Naive thymus-derived CD8-positive, alpha-beta T cell (primary cell): ENCODE measurements around the gene SLC25A14. TPM values are rescaled to one million over a fixed set of nuclear protein-coding genes. Genes with fewer than 3 reads are reported as not detected.
A peak's percentile ranks its signal among the peaks of the same experiment; 100 is the strongest.
"Not testable (repeated sequence)": the region's sequence is repeated elsewhere in the genome, so short reads cannot be mapped to it uniquely, and the experiment has no call there.

Experiments
- ATAC-seq, 2 donors: fragments of 150-1000 bp; cut with Tn5 transposase in 1 of 2; sonication (Bioruptor Pico), chemical (Tn5 transposase) in 1 of 2; 1 replicate in 1 of 2; 2 replicates in 1 of 2; pipeline ENCODE4 v1.10.0; 2021; ENCODE audit warnings: mild to moderate bottlenecking in 2 of 2, moderate library complexity in 2 of 2
- POLR2A ChIA-PET: fragments of 350-600 bp; sonication (Branson Sonifier 250); formaldehyde crosslinking; loops from one replicate; lab custom pipeline; 2021; ENCODE audit warnings: antibody characterized with exemption; lab: Charles Lee
- DNase-seq, 10 donors: peaks; one replicate each; pipeline versions ENCODE4 v3.0.0 to v3.0.0-alpha.2; 2020 to 2022
- H3K27ac Mint-ChIP-seq, 10 donors: one replicate each; pipeline ENCODE4 v1.8.0; 2020 to 2022; ENCODE audit warnings: mild to moderate bottlenecking in 10 of 10, mixed read lengths in 10 of 10, moderate library complexity in 4 of 10, inconsistent platforms in 1 of 10
- H3K27me3 Mint-ChIP-seq, 5 donors: one replicate each; pipeline ENCODE4 v1.8.0; 2021 to 2022; ENCODE audit warnings: mixed read lengths in 5 of 5
- H3K36me3 Mint-ChIP-seq, 3 donors: one replicate each; pipeline ENCODE4 v1.8.0; 2020 to 2022; ENCODE audit warnings: mixed read lengths in 3 of 3, mild to moderate bottlenecking in 2 of 3, inconsistent platforms in 1 of 3
- H3K4me1 Mint-ChIP-seq, 4 donors: one replicate each; pipeline ENCODE4 v1.8.0; 2021 to 2022; ENCODE audit warnings: mixed read lengths in 4 of 4
- H3K4me3 Mint-ChIP-seq, 10 donors: one replicate each; pipeline ENCODE4 v1.8.0; 2020 to 2022; ENCODE audit warnings: mild to moderate bottlenecking in 10 of 10, mixed read lengths in 10 of 10, moderate library complexity in 6 of 10, inconsistent platforms in 1 of 10
- H3K9me3 Mint-ChIP-seq, 9 donors: one replicate each; pipeline ENCODE4 v1.8.0; 2020 to 2022; ENCODE audit warnings: mixed read lengths in 9 of 9, mild to moderate bottlenecking in 3 of 9, inconsistent platforms in 1 of 9, moderate library complexity in 1 of 9
- polyA plus RNA-seq, 3 donors: library from polyadenylated mRNA; unstranded; fragments of 300-500 nt; fragmentation: Illumina TruSeq; gene quantifications; one replicate each; pipeline ENCODE4 v1.2.3, GENCODE V29; 2021
- total RNA-seq, 8 experiments: library from RNA in 2 of 8; stranded (reverse) in 2 of 8; gene quantifications; one replicate each; pipeline ENCODE4 v1.2.3 and lab custom pipeline; 2021 to 2026

SLC25A14 gene
- total RNA-seq, result 10 to 100 TPM; 14.5 to 15.3 TPM
- polyA plus RNA-seq, result 1 to 10 TPM; 3.9 to 7.3 (median 6.7) TPM
- total RNA-seq (lab: John Stamatoyannopoulos, UW), result 7.0 to 14.9 (median 9.7) reads per million in 6 experiments

DNA sequence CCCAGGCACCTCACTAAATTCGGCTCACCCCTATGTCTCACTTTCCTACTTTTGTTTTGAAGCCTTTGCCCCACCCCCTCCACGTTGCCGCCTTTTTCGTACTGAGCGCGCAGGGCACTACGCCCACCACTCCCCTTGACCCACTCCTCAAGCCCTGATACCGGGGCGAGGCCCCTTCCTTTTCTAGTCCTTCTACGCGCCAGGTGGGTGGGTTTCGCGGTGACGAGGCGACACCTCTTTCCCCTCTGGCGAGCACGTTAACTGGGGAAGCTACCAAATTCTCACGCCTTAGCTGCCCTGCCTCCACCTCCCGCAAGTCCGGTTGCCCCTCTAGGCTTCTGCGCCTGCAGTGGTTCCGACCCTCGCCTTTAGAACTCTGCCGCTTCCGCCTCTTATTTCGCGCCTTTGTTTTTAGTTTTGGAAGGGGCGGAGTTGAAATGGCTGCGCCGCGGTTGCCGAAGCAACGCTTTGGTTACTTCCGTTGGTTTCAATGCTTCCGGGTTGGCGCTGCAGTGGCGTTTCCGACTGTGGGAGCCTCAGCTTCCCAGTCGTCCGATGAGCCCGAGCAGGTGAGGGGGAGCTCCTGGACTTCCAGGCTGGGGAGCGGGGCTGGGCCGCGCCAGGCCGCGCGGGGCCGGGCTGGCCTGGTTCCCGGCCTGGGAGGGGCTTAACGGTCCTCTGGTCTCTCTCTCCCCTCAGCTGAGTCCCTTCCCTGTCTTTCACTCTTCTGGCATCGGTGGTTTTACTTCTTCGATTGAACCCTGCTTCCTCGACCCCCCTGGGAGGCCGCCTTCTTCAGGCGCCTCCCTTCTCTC is at the start of gene SLC25A14:
SLC25A14 (plus strand) TSS at position 512 of the 815 bp plus-strand sequence. CDS start 360 bp downstream, outside the sequence.
- peak; percentile 44 to 87 (median 72) for DNase-seq
- peak; percentile 88 to 90 for ATAC-seq
- Mint-ChIP-seq H3K4me3 (peak within 1 kb of the TSS; percentile 88 to 99 (median 96)), H3K36me3 (peaks cover 0 to under 1% (median 0%) of the 10 kb centered on the region in 3 donors), H3K27me3 (no peaks in the 10 kb centered on the region), H3K27ac (peak within 1 kb of the TSS; percentile 86 to 98 (median 95)), H3K9me3 (no peaks in the 10 kb centered on the region), H3K4me1 (peaks cover 16 to 26% (median 20%) of the 10 kb centered on the region in 4 donors)
- POLR2A ChIA-PET, result interaction anchor here (1.2 to 1.5 kb wide), 2 partner anchors 62 to 71 kb away, joined by 3 to 7 read pairs; partner anchors contain the start of genes RBMX2 and ZNF280C

DNA sequence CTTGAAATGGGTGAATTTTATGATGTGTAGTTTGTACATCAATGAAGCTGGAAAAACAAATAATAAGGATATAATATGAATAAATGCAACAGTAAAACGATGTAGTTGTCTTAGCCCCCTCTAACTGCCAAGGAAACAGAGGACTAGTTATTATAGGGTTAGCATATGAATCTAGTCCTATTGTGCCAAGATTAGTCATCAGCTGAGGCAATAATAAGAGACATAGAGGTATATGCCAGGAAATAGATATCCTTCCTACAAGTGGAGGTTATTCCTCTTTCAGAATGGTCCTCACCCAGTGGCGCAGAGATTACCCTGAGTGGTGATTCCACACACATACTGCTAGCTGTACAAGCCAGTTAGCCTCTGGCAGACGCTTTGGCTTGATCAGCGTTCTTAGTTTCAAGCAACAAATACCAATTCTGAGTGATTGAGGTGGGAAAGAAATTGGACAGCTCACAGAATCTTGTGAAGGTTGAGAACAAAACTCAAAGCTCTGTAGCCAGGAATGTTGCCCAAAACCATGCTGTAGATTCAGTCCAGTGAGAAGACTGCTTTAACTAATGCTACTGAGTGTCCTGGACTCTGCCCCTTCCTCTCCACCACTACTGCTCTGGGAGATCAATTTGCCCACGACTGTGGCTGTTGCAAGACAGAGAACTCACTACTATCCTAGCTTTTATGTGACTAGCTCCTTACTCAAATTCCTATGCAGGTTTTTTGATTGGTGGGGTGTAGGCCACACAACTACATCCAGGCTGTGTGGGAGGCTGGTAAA is 44.0 kb upstream of the SLC25A14 start:
- Mint-ChIP-seq H3K27ac (no peak overlapping the region), H3K4me1 (no peaks in the 10 kb centered on the region), H3K36me3 (no peaks in the 10 kb centered on the region), H3K27me3 (peaks cover 0 to 2% (median 0%) of the 10 kb centered on the region in 5 donors), H3K4me3 (no peak overlapping the region), H3K9me3 (peaks cover 0 to 9% (median 0%) of the 10 kb centered on the region in 9 donors)
- ATAC-seq (no peak), DNase-seq (no peak)
- POLR2A ChIA-PET, result no interaction called here

DNA sequence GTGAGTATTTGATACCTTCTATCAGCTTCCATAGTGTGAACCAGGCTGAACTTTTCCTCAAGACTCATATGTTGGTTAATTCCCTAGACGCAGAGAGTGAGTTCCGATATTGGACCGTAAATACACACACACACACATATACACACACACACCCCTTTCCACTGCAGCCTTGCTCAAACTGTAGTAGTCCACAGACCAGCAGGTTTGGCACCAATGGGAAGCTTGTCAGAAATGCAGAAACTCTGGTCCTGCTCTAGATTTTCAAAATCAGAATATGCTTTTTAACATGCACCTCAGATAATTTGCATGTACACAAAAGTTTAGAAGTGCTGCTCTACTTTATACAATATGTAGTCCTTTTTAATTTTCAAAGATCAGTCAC is 43.4 kb upstream of the SLC25A14 start:
- ATAC-seq (no peak), DNase-seq (no peak)
- no peak overlapping the region for H3K4me3 Mint-ChIP-seq
- POLR2A ChIA-PET, result no interaction called here
- H3K36me3 Mint-ChIP-seq, result no peaks in the 10 kb centered on the region
- peaks cover 0 to 8% (median 0%) of the 10 kb centered on the region in 9 donors for H3K9me3 Mint-ChIP-seq
- peaks cover 0 to 2% (median 0%) of the 10 kb centered on the region in 5 donors for H3K27me3 Mint-ChIP-seq
- no peak overlapping the region for H3K27ac Mint-ChIP-seq
- H3K4me1 Mint-ChIP-seq, result no peaks in the 10 kb centered on the region

DNA sequence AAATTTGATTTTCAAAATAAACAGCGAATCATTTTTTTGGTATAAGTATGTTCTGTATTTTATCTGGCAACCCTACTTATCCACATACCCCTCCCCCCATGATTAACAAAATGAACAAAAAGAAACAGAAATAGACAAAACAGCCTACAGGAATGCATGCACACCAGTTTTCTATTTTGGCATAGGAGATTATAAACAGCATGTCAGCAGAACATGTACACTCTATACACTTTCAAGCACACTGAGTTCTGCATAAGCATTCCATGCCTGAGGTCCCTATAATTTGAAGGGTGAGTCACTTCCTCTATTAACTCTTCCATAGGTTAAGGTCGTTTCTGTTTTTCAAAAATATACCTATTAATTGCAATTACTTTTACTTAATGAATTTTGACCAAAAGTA is 43.0 kb upstream of the SLC25A14 start:
- H3K9me3 Mint-ChIP-seq, result peaks cover 0 to 7% (median 0%) of the 10 kb centered on the region in 9 donors
- no peak overlapping the region for H3K27ac Mint-ChIP-seq
- no peaks in the 10 kb centered on the region for H3K36me3 Mint-ChIP-seq
- POLR2A ChIA-PET, result no interaction called here
- no peak for ATAC-seq
- no peak for DNase-seq
- H3K4me3 Mint-ChIP-seq, result no peak overlapping the region
- H3K27me3 Mint-ChIP-seq, result peaks cover 0 to 2% (median 0%) of the 10 kb centered on the region in 5 donors
- H3K4me1 Mint-ChIP-seq, result no peaks in the 10 kb centered on the region

DNA sequence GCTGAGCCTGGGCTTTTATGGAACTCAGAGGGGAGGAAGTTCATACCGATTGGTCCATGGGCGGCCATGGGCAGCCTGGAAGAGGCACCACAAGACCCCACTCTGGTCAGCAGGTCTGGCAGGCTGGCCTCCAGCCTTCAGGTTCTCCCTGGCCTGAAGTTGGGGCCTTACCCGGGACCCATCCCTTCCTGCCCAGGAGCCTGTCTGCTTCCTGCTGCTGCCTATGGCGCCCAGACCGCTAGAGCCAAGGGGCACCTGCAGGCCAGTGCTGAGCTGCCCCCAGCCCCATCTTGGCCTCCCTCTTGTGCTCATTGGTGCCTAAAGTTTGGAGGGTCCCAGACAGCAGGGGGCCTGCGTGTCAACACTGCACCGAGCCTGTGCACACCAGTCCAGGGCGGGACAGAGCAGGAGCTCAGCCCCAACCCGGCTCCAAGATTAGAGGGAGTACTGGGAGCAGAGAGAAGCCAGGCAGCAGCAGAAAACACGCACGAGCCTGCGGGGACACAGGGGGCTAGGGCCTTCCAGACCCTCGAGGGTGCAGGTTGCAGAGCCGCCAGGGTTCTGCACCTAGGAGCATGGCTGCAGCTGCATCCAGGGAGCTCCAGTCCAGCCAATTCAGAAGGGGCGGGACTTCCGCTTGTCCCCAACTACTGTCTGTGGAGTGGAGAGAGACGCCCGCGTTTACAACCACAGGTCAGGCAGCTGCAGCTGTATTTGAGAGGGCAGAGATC is 40.3 kb upstream of the SLC25A14 start:
- no peaks in the 10 kb centered on the region for H3K36me3 Mint-ChIP-seq
- H3K4me1 Mint-ChIP-seq, result peaks cover 0 to 2% (median 0%) of the 10 kb centered on the region in 4 donors
- peaks cover 0 to 3% (median 0%) of the 10 kb centered on the region in 5 donors for H3K27me3 Mint-ChIP-seq
- peaks cover 0 to 3% (median 0%) of the 10 kb centered on the region in 9 donors for H3K9me3 Mint-ChIP-seq
- no peak overlapping the region for H3K27ac Mint-ChIP-seq
- H3K4me3 Mint-ChIP-seq, result no peak overlapping the region
- POLR2A ChIA-PET, result no interaction called here
- ATAC-seq, result no peak
- no peak for DNase-seq

DNA sequence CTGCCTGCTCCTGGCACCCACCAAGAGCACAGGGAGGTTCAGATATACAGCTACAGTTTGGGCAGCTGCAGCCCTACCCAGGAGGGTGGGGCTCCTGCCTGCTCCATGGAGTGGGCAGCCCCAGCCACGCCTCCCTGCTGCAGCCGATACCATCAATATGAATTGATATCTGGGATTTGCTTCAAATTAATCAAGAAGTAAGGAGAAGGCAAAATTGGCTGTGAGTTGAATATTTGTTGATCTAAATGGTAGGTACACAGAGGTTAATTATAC is 39.8 kb upstream of the SLC25A14 start:
- H3K27me3 Mint-ChIP-seq, result peaks cover 0 to 3% (median 0%) of the 10 kb centered on the region in 5 donors
- POLR2A ChIA-PET, result no interaction called here

GRCh38 chrX:130301405-130301804 is 38.3 kb upstream of the SLC25A14 start:
- H3K9me3 Mint-ChIP-seq, result peaks cover 0 to 3% (median 0%) of the 10 kb centered on the region in 9 donors
- no peak for ATAC-seq
- H3K4me1 Mint-ChIP-seq, result peaks cover 0 to 2% (median 0%) of the 10 kb centered on the region in 4 donors
- DNase-seq, result no peak
- POLR2A ChIA-PET, result no interaction called here
- H3K27ac Mint-ChIP-seq, result no peak overlapping the region
- H3K36me3 Mint-ChIP-seq, result no peaks in the 10 kb centered on the region
- H3K4me3 Mint-ChIP-seq, result no peak overlapping the region
- H3K27me3 Mint-ChIP-seq, result peaks cover 0 to 3% (median 0%) of the 10 kb centered on the region in 5 donors

More for the DNA sequence above, 39.8 kb upstream of the SLC25A14 start:
- ATAC-seq (no peak), DNase-seq (no peak)
- Mint-ChIP-seq H3K9me3 (peaks cover 0 to 3% (median 0%) of the 10 kb centered on the region in 9 donors), H3K27ac (no peak overlapping the region), H3K36me3 (no peaks in the 10 kb centered on the region), H3K4me1 (peaks cover 0 to 2% (median 0%) of the 10 kb centered on the region in 4 donors), H3K4me3 (no peak overlapping the region)

GRCh38 chrX:130301977-130302376 is 37.7 kb upstream of the SLC25A14 start:
- Mint-ChIP-seq H3K36me3 (no peaks in the 10 kb centered on the region), H3K4me3 (no peak overlapping the region), H3K9me3 (peaks cover 0 to 3% (median 0%) of the 10 kb centered on the region in 9 donors), H3K27me3 (peaks cover 0 to 3% (median 0%) of the 10 kb centered on the region in 5 donors), H3K27ac (no peak overlapping the region), H3K4me1 (peaks cover 0 to 2% (median 0%) of the 10 kb centered on the region in 4 donors)
- POLR2A ChIA-PET, result no interaction called here
- DNase-seq, result no peak
- ATAC-seq, result no peak

- peaks cover 0 to 2% (median 0%) of the 10 kb centered on the region in 4 donors for H3K4me1 Mint-ChIP-seq
- H3K27me3 Mint-ChIP-seq, result peaks cover 0 to 3% (median 0%) of the 10 kb centered on the region in 5 donors
- no peak overlapping the region for H3K4me3 Mint-ChIP-seq
- ATAC-seq (no peak), DNase-seq (no peak)
- peaks cover 0 to 3% (median 0%) of the 10 kb centered on the region in 9 donors for H3K9me3 Mint-ChIP-seq
- H3K27ac Mint-ChIP-seq, result no peak overlapping the region
- H3K36me3 Mint-ChIP-seq, result no peaks in the 10 kb centered on the region
- POLR2A ChIA-PET, result no interaction called here
Measured at GRCh38 chrX:130304587-130305368, 34.9 kb upstream of the SLC25A14 start.

GRCh38 chrX:130319886-130320285 is 19.8 kb upstream of the SLC25A14 start:
- H3K9me3 Mint-ChIP-seq, result peaks cover 0 to 12% (median 3%) of the 10 kb centered on the region in 9 donors
- H3K27me3 Mint-ChIP-seq, result peaks cover 0 to 12% (median 5%) of the 10 kb centered on the region in 5 donors
- H3K4me3 Mint-ChIP-seq, DNase-seq, ATAC-seq, H3K27ac Mint-ChIP-seq, H3K4me1 Mint-ChIP-seq, POLR2A ChIA-PET: not testable (repeated sequence)
- peaks cover 0 to 13% (median 2%) of the 10 kb centered on the region in 3 donors for H3K36me3 Mint-ChIP-seq

DNA sequence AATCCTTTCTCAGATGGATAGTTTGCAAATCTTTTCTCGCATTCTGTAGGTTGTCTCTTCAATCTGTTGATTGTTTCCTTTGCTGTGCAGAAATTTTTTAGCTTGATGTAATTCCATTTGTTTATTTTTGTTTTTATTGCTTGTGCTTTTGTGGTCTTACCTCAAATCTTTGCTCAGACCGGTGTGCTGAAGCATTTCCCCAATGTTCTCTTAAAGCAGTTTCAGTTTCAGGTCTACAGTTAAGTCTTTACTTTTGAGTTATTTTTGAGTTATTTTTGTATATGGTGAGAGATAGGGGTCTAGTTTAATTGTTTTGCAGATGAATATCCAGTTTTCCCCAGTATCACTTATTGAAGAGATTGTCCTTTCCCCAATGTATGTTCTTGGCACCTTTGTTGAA is 18.2 kb upstream of the SLC25A14 start:
- H3K36me3 Mint-ChIP-seq, result peaks cover 0 to 13% (median 2%) of the 10 kb centered on the region in 3 donors
- H3K27ac Mint-ChIP-seq, result no peak overlapping the region
- peaks cover 0 to 12% (median 3%) of the 10 kb centered on the region in 9 donors for H3K9me3 Mint-ChIP-seq
- H3K4me1 Mint-ChIP-seq, result peaks cover 0 to 5% (median 0%) of the 10 kb centered on the region in 4 donors
- no peak overlapping the region for H3K4me3 Mint-ChIP-seq
- POLR2A ChIA-PET, result no interaction called here
- no peak for ATAC-seq
- no peak for DNase-seq
- H3K27me3 Mint-ChIP-seq, result peaks cover 0 to 12% (median 5%) of the 10 kb centered on the region in 5 donors
